ENCODE measurements around the gene ADORA1.

The ADORA1 gene

GRCh38 chr1:203136409-203137042, 9.0 kb downstream of the ADORA1 start:
- Histone ChIP-seq H3K4me1 (peaks cover 13% of the 10 kb centered on the region), H3K27me3 (no peaks in the 10 kb centered on the region), H3K36me3 (no peaks in the 10 kb centered on the region), H3K9me3 (no peaks in the 10 kb centered on the region), H3K4me3 (ENCODE audit: low read depth, low read length) (no peak overlapping the region)
- TF ChIP-seq CTCF (IDR thresholded peaks at IDR 0.05; ENCODE audit: low read depth, low read length) = peak; percentile 23; the same call in 1 of the 2 replicates
- peak; percentile 46 for DNase-seq

- TF ChIP-seq CTCF (IDR thresholded peaks at IDR 0.05; ENCODE audit: low read depth, low read length) = no peak
- no peak overlapping the region for H3K4me3 ChIP-seq (ENCODE audit: low read depth, low read length)
- H3K36me3 ChIP-seq = no peaks in the 10 kb centered on the region
- no peaks in the 10 kb centered on the region for H3K27me3 ChIP-seq
- peaks cover 20% of the 10 kb centered on the region for H3K4me1 ChIP-seq
- H3K9me3 ChIP-seq = no peaks in the 10 kb centered on the region
- no peak for DNase-seq
These were observed 9.8 kb downstream of the ADORA1 start for GRCh38 chr1:203137324-203137723.

- Histone ChIP-seq H3K4me1 (peaks cover 27% of the 10 kb centered on the region), H3K36me3 (no peaks in the 10 kb centered on the region), H3K9me3 (no peaks in the 10 kb centered on the region), H3K4me3 (ENCODE audit: low read depth, low read length) (no peak overlapping the region), H3K27me3 (no peaks in the 10 kb centered on the region)
- DNase-seq = no peak
- TF ChIP-seq CTCF (IDR thresholded peaks at IDR 0.05; ENCODE audit: low read depth, low read length) = no peak
These were observed 10.5 kb downstream of the ADORA1 start for GRCh38 chr1:203138066-203138465.

GRCh38 chr1:203139976-203140475, 12.5 kb downstream of the ADORA1 start:
- H3K27me3 ChIP-seq = no peaks in the 10 kb centered on the region
- no peak for TF ChIP-seq CTCF (IDR thresholded peaks at IDR 0.05; ENCODE audit: low read depth, low read length)
- no peaks in the 10 kb centered on the region for H3K9me3 ChIP-seq
- H3K4me1 ChIP-seq = peaks cover 33% of the 10 kb centered on the region
- H3K4me3 ChIP-seq (ENCODE audit: low read depth, low read length) = no peak overlapping the region
- no peak for DNase-seq
- H3K36me3 ChIP-seq = no peaks in the 10 kb centered on the region

- peaks cover 35% of the 10 kb centered on the region for H3K4me1 ChIP-seq
- H3K4me3 ChIP-seq (ENCODE audit: low read depth, low read length) = no peak overlapping the region; the same call in 1 of the 2 replicates
- no peaks in the 10 kb centered on the region for H3K9me3 ChIP-seq
- DNase-seq = peak; percentile 83
- no peaks in the 10 kb centered on the region for H3K27me3 ChIP-seq
- H3K36me3 ChIP-seq = no peaks in the 10 kb centered on the region
- TF ChIP-seq CTCF (IDR thresholded peaks at IDR 0.05; ENCODE audit: low read depth, low read length) = no peak
These were observed 13.4 kb downstream of the ADORA1 start for GRCh38 chr1:203140743-203141520.

- Histone ChIP-seq H3K4me1 (peaks cover 35% of the 10 kb centered on the region), H3K36me3 (no peaks in the 10 kb centered on the region), H3K9me3 (no peaks in the 10 kb centered on the region), H3K27me3 (no peaks in the 10 kb centered on the region), H3K4me3 (ENCODE audit: low read depth, low read length) (no peak overlapping the region)
- no peak for DNase-seq
- TF ChIP-seq CTCF (IDR thresholded peaks at IDR 0.05; ENCODE audit: low read depth, low read length) = no peak
These were observed 14.6 kb downstream of the ADORA1 start for GRCh38 chr1:203142124-203142523.

Data from BE2C (cell line).